Kidney epithelial cell (primary cell): Measurements from ENCODE around the gene POLR2M. TPM values are rescaled to one million over a fixed set of nuclear protein-coding genes. Genes with fewer than 3 reads are reported as not detected.

Experiments
- total RNA-seq: library from RNA; depleted of rRNA; stranded (reverse); fragments of >200 nt; gene quantifications from 2 replicates; pipeline ENCODE4 v1.2.3, GENCODE V29; 2015

Gene POLR2M
- total RNA-seq, 1 donor from 2014 or later, result 49.1 TPM

Other genes with a start within 250 kb of the POLR2M start
- 0.21 and 0.27 TPM in 2 replicates for gene MYZAP, start 114.8 kb upstream of the POLR2M start, total RNA-seq